ENCODE data around the gene DHRS1.

DHRS1 gene

DNA sequence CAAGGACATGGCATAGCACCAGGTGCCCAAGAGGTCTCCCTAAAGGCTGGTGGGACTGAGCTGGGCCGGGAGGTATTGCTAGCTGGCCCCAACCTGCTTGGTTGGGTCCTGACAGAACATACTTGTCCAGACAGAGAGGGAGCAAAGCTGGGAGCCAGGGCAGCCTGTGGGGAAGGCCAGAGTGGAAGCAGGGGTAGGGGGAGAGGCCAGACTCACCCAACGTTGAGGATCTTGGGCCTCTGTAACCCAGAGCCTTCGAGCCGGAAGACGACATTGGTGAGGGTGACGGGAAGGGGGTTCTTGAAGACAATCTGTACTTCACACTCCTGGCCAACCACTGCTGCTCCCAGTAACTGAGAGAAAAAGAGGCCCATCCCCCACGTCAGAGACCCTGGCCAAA, 45.6 kb downstream of the DHRS1 start:
- in situ Hi-C loops (cut with MboI; ENCODE audit: low sequenced_read_pairs), result no loop called here

DNA sequence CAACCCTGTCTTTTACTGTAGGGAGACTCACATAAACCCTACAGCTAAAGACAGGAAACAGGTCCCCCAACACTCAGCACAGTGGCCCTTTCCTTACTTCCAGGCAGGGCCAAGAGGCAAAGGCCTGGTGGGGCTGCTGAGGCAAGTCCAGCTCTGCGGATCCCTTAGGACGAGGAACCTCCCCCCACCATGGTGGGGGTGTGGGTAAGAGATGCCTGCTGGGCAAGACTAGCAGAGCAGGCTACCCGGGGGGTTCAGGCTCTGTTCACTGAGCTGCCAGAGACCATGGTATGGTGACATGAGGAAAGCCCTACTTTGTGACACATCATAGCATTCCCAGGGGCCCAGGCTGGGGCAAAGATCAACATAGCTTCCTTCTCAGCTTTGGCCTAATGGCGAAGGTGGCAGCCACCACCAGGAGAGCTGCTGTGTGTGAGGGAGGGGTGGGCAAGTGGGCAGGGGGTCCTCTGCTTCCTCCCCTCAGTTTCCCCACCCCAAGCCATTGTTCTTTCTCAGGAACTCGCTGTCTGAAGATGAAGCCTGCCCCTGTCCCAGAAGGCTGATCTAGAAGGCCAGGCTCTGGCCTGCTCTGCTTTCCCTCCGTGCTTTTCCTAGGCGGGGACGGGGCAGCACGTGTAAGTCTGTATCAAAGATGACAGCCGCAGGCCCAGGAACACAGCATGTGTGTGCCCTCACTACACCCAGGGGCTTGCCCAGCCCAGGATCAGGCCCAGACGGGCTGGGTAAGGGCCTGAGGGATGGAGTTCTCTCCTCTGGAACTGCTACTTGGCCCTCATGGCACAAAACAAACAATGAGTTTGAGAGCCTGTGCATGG, 47.1 kb downstream of the DHRS1 start:
- in situ Hi-C loops (cut with MboI; ENCODE audit: low sequenced_read_pairs), result no loop called here

DNA sequence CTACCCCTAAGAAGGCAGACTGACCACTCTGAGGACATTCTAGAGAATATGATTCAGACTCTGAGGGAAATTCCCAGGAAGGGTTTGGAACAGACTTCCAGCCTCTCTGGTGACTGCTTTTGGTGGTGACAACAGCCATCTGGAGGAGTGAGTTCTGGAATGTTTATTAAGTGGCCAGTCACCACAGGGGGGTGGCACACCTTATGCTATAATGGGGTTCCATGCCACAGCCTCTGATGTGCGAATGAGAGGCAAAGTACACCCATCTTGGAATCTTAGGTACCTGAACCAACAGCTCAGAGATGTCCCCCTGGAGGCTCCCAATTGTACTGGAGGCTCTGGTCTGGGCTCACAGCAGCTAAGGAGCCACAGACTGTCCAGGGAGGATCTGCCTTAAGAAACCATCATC, 47.7 kb downstream of the DHRS1 start:
- in situ Hi-C loops (cut with MboI; ENCODE audit: low sequenced_read_pairs), result no loop called here

DNA sequence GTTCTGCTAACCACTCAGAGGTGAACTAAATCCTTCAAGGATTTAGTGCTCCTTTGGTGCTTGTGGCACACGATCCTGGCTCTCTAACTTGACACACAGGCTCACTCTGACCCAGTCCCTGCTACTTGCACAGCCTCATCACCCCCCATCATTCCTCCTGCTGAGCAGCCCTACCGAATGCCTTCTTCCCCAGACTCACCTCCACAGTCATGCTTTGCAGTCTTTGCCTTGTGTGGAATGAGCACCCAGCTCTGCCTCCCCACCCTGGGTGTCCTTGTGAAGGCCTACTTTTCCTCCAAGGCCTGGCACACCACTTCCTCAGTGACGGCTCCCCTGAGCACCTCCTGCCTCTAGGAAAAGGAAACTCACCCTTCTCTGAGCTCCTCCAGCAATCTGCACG, 49.2 kb downstream of the DHRS1 start:
- in situ Hi-C loops (cut with MboI; ENCODE audit: low sequenced_read_pairs), result no loop called here

DNA sequence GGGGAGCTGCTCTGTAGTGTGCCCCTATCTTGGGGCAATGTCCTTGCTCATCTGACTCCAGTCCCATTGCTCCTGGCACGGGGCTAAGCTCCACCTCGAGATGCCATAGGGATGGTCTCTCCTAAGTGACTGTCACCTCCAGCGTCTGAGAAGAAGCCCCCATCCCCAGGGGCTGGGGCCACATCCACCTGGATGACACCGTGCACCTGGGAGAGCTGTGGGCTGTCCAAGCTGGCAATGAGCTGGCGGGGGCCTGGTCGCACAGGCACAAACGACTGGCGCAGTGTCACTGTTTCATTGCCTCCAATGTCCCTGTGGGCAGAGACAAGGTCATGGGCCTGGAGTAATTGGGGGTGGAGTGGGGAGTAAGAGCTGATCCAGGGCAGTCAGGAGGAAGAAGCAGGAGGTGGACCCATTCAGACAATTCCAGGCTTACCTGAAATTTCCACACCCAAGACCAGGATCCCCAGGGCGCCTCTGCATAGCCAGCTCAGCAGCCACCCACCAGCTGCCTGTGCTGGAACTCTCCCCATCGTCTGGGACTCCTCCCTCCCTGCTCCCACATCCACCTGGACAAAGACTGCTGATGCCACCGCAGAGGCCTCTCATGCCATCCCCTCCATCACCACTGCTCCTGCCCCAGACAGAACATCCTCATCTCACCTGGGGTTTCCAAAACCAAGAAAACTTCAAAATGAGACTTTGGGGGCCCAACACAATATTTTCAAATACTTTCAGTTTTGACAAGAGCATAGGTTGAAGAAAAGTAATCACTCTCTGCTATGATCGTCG, 50.2 kb downstream of the DHRS1 start:
- in situ Hi-C loops (cut with MboI; ENCODE audit: low sequenced_read_pairs), result loop anchor here (25.0 kb wide), 1 partner anchor 188 kb away; the partner anchor contains the start of genes CBLN3, KHNYN and SDR39U1

DNA sequence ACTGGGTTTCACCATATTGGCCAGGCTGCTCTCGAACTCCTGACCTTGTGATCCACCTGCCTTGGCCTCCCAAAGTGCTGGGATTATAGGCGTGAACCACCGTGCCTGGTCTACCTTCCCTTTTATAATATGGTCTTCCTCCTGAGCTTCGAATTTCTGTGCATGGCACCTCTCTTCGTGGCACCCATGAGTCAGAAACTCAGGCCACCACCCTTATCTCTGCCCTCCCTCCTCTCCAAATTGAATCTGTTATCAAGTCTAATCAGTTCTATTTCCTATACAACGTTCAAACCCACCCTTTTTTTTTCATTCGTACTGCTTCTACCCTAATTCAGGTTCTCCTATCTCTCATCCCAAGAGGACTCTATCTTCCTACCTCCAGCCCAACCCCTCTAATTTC, 52.2 kb downstream of the DHRS1 start:
- in situ Hi-C loops (cut with MboI; ENCODE audit: low sequenced_read_pairs), result loop anchor here (25.0 kb wide), 1 partner anchor 190 kb away; the partner anchor contains the start of genes CBLN3, KHNYN and SDR39U1

DNA sequence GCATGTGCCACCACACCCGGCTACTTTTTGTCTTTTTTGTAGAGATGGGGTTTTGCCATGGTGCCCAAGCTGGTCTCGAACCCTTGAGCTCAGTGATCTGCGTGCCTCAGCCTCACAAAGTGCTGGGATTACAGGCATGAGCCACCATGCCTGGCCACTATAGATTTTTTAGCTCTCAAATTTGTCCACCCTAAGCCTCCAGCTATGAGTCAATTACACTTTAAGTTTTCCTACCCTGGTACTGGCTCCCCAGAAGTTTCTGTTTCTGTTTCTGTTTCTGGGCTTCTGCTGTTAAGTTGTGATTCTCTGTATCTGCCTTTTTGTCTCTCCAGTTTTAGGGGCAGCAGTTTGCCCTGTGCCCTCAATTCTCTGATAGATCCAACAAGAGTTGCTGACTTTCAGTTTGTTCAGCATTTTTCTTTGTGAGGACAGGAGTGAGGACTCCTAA, 52.8 kb downstream of the DHRS1 start:
- in situ Hi-C loops (cut with MboI; ENCODE audit: low sequenced_read_pairs), result loop anchor here (25.0 kb wide), 1 partner anchor 191 kb away; the partner anchor contains the start of genes CBLN3, KHNYN and SDR39U1

DNA sequence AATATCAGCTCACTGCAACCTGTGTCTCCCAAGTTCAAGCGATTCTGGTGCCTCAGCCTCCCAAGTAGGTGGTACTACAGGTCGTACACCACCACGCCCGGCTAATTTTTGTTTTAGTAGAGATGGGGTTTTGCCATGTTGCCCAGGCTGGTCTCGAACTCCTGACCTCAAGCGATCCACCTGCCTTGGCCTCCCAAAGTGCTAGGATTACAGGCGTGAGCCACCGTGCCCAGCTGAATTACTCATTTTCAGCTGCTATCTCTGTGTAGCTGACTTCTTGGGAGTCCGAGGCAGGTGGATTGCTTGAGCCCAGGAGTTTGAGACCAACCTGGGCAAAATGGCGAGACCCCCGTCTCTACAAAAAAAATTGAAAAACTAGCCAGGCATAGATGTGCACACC, 54.2 kb downstream of the DHRS1 start:
- in situ Hi-C loops (cut with MboI; ENCODE audit: low sequenced_read_pairs), result loop anchor here (25.0 kb wide), 1 partner anchor 192 kb away; the partner anchor contains the start of genes CBLN3, KHNYN and SDR39U1

DNA sequence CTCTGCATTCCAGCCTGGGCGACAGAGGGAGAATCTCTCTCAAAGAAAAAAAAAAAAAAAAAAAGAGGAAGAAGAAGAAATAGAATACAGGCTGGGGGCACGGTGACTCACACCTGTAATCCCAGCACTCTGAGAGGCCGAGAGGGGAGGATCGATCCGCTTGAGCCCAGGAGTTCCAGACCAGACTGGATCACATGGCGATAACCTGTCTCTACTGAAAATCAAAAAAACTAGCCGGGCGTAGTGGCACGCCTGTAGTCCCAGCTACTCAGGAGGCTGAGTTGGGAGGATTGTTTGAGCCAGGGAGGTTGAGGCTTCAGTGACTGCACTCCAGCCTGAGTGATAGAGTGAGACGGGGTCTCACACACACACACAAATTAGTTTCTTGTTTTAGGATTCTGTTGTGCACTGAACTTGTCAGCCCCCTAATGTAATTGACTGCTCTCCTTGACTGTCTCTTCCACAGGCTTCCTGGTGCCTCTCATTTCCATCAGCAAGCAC, 56.2 kb downstream of the DHRS1 start:
- in situ Hi-C loops (cut with MboI; ENCODE audit: low sequenced_read_pairs), result loop anchor here (5.0 to 25.0 kb wide), 2 partner anchors 54 to 194 kb away; partner anchors contain the start of genes CBLN3, DHRS1, KHNYN and NOP9

DNA sequence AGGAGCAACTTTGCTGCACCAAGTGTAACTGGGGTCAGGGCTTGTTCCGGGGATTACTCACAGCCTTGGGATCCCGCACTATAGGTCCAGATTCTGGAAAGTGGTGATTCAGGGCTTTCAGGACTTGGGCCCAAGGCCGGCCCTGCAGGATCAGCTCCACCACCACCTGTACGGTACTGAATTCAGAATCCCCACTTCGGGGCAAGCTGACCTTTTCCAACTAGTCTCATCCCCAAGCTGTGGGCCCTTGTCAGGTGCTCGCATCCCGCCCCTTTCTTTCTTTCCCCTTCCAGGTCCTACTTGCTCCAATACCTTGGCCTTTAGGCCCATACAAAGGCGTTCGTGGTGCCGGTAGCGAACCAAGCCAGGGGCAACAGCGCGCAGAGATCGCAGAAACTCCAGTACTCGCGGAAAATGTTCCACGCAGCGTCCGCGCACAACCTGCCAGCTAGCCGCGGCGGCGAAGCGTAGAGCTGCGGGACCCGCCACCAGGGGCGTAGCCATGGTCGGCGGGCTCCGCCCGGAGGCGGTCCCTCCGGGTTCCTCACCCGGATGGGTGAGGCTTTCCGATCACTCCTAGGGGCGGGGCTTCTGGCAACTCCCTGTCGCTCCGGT, 57.6 kb downstream of the DHRS1 start:
- in situ Hi-C loops (cut with MboI; ENCODE audit: low sequenced_read_pairs), result loop anchor here (5.0 to 25.0 kb wide), 2 partner anchors 55 to 195 kb away; partner anchors contain the start of genes CBLN3, DHRS1, KHNYN and NOP9

Measured in HL-60/S4 treated with retinoic acid at 250 ng/mL for 4 days and 3 days (cell line).